CD4-positive, alpha-beta T cell (primary cell): ENCODE results near the gene SYT14. TPM values are rescaled to one million over a fixed set of nuclear protein-coding genes. Genes with fewer than 3 reads are reported as not detected.
"Not testable (repeated sequence)": the region's sequence is repeated elsewhere in the genome, so short reads cannot be mapped to it uniquely, and the experiment has no call there.

Experiments used
- ATAC-seq: fragments of 200-7000 bp; cut with Tn5 transposase; one replicate; pipeline ENCODE4 v1.10.0; 2022; ENCODE audit warnings: mild to moderate bottlenecking; ENCODE audit not compliant: poor library complexity
- CTCF ChIA-PET: fragments of 350-600 bp; sonication (Branson Sonifier 250); formaldehyde crosslinking; loops from one replicate; lab custom pipeline; 2021; ENCODE audit warnings: antibody characterized with exemption, inconsistent platforms; lab: Charles Lee
- POLR2A ChIA-PET: fragments of 350-600 bp; sonication (Branson Sonifier 250); formaldehyde crosslinking; loops from one replicate; lab custom pipeline; 2021; ENCODE audit warnings: antibody characterized with exemption, inconsistent platforms; lab: Charles Lee
- DNase-seq, 14 experiments: peaks; one replicate each; pipeline ENCODE4 v3.0.0-alpha.2; 2013 to 2020; ENCODE audit warnings: mixed read lengths in 2 of 14
- H3K27ac ChIP-seq, 2 donors: one replicate each; pipeline versions ENCODE4 v1.5.1 to v1.7.0; 2013; ENCODE audit warnings: low read length in 2 of 2, low read depth in 1 of 2, mild to moderate bottlenecking in 1 of 2
- H3K27me3 ChIP-seq, 2 experiments: 1 replicate in 1 of 2; 2 replicates in 1 of 2; pipeline versions ENCODE4 v1.6.1 to v1.7.0; 2013; ENCODE audit warnings: low read length in 2 of 2, control low read depth in 1 of 2, mild to moderate bottlenecking in 1 of 2, moderate library complexity in 1 of 2; ENCODE audit not compliant: insufficient read depth in 2 of 2, control insufficient read depth in 1 of 2
- H3K36me3 ChIP-seq: one replicate; pipeline ENCODE4 v1.6.1; 2013; ENCODE audit warnings: low read length, control low read depth; ENCODE audit not compliant: insufficient read depth
- H3K4me1 ChIP-seq: one replicate; pipeline ENCODE4 v1.6.1; 2013; ENCODE audit warnings: low read length, control low read depth; ENCODE audit not compliant: insufficient read depth
- H3K4me3 ChIP-seq: one replicate; pipeline ENCODE4 v1.5.1; 2013; ENCODE audit warnings: mild to moderate bottlenecking, low read length, moderate library complexity
- H3K9me3 ChIP-seq, 2 experiments: 1 replicate in 1 of 2; 2 replicates in 1 of 2; pipeline versions ENCODE4 v1.6.1 to v1.7.0; 2013; ENCODE audit warnings: low read length in 2 of 2, mild to moderate bottlenecking in 2 of 2, control low read depth in 1 of 2, moderate library complexity in 1 of 2; ENCODE audit not compliant: control insufficient read depth in 1 of 2, insufficient read depth in 1 of 2
- H3K27ac Mint-ChIP-seq: one replicate; pipeline ENCODE4 v1.8.0; 2020; ENCODE audit warnings: mixed read lengths
- H3K27me3 Mint-ChIP-seq: one replicate; pipeline ENCODE4 v1.8.0; 2021; ENCODE audit warnings: mixed read lengths
- H3K36me3 Mint-ChIP-seq: one replicate; pipeline ENCODE4 v1.8.0; 2021; ENCODE audit warnings: low read depth, mixed read lengths
- H3K4me1 Mint-ChIP-seq: one replicate; pipeline ENCODE4 v1.8.0; 2021; ENCODE audit warnings: low read depth, mixed read lengths
- H3K4me3 Mint-ChIP-seq: one replicate; pipeline ENCODE4 v1.8.0; 2020; ENCODE audit warnings: mild to moderate bottlenecking, mixed read lengths
- H3K9me3 Mint-ChIP-seq: one replicate; pipeline ENCODE4 v1.8.0; 2020; ENCODE audit warnings: mixed read lengths
- CTCF ChIP-seq: fragments of 200-600 bp; IDR thresholded peaks from one replicate; pipeline ENCODE4 v1.8.0; 2022; ENCODE audit warnings: antibody characterized with exemption, mild to moderate bottlenecking
- intact Hi-C, 2 experiments: fragments of 100-400 bp; cut with DNase I in 1 of 2; cut with micrococcal nuclease in 1 of 2; formaldehyde crosslinking; loops; one replicate each; pipeline versions ENCODE4 v1.15.1 to v1.9.0; 2023 to 2025; cut with DNase I, micrococcal nuclease
- total RNA-seq, 174 experiments: library from RNA in 2 of 174; stranded (reverse) in 2 of 174; gene quantifications; one replicate each; pipeline ENCODE4 v1.2.3 and lab custom pipeline; 2021 to 2026

The SYT14 gene
- total RNA-seq, 2 experiments from 2014 or later: not detected

- H3K4me3 Mint-ChIP-seq: no peak overlapping the region
- Histone ChIP-seq H3K27me3 (no peaks in the 10 kb centered on the region), H3K9me3 (no peaks in the 10 kb centered on the region), H3K4me3 (no peak overlapping the region), H3K27ac (no peak overlapping the region), H3K36me3 (no peaks in the 10 kb centered on the region), H3K4me1 (no peaks in the 10 kb centered on the region)
- no peaks in the 10 kb centered on the region for H3K9me3 Mint-ChIP-seq
- ChIA-PET CTCF (no interaction called here), POLR2A (no interaction called here)
- intact Hi-C loops: no loop called here
- no peak for TF ChIP-seq CTCF
- peaks cover 13% of the 10 kb centered on the region for H3K27me3 Mint-ChIP-seq
- H3K27ac Mint-ChIP-seq: no peak overlapping the region
- H3K36me3 Mint-ChIP-seq: no peaks in the 10 kb centered on the region
- ATAC-seq: no peak
- no peak for DNase-seq
- peaks cover 8% of the 10 kb centered on the region for H3K4me1 Mint-ChIP-seq
These were observed 37.3 kb upstream of the SYT14 start for GRCh38 chr1:209900734-209901133.

GRCh38 chr1:209901211-209901610 lies 36.8 kb upstream of the SYT14 start:
- no peak overlapping the region for H3K27ac ChIP-seq
- DNase-seq (no peak), ATAC-seq (no peak)
- peaks cover 4% of the 10 kb centered on the region for H3K4me1 Mint-ChIP-seq
- H3K4me3 Mint-ChIP-seq: no peak overlapping the region
- CTCF ChIA-PET: interaction anchor here (1.2 kb wide), 1 partner anchor 12 kb away, joined by 3 read pairs; no protein-coding TSS in a partner anchor
- no peaks in the 10 kb centered on the region for H3K36me3 Mint-ChIP-seq
- no peak overlapping the region for H3K27ac Mint-ChIP-seq
- no peaks in the 10 kb centered on the region for H3K36me3 ChIP-seq
- no peak overlapping the region for H3K4me3 ChIP-seq
- H3K27me3 ChIP-seq: no peaks in the 10 kb centered on the region
- H3K27me3 Mint-ChIP-seq: peaks cover 8% of the 10 kb centered on the region
- no peaks in the 10 kb centered on the region for H3K4me1 ChIP-seq
- H3K9me3 Mint-ChIP-seq: no peaks in the 10 kb centered on the region
- POLR2A ChIA-PET: no interaction called here
- H3K9me3 ChIP-seq: no peaks in the 10 kb centered on the region
- intact Hi-C loops: no loop called here
- TF ChIP-seq CTCF: no peak

- H3K4me1 Mint-ChIP-seq, H3K4me1 ChIP-seq, H3K4me3 Mint-ChIP-seq, H3K4me3 ChIP-seq, POLR2A ChIA-PET, H3K27ac ChIP-seq, H3K9me3 ChIP-seq, H3K36me3 Mint-ChIP-seq, H3K27ac Mint-ChIP-seq, H3K27me3 Mint-ChIP-seq, CTCF ChIA-PET, H3K36me3 ChIP-seq, ATAC-seq, intact Hi-C loops, DNase-seq, H3K27me3 ChIP-seq, H3K9me3 Mint-ChIP-seq: not testable (repeated sequence)
These were observed 33.2 kb upstream of the SYT14 start for GRCh38 chr1:209904774-209905173.

- Histone ChIP-seq H3K9me3 (peaks cover 0 to 4% of the 10 kb centered on the region in 2 experiments), H3K4me3 (no peak overlapping the region), H3K27ac (no peak overlapping the region), H3K36me3 (no peaks in the 10 kb centered on the region), H3K27me3 (no peaks in the 10 kb centered on the region), H3K4me1 (no peaks in the 10 kb centered on the region)
- ChIA-PET CTCF (no interaction called here), POLR2A (no interaction called here)
- no peaks in the 10 kb centered on the region for H3K4me1 Mint-ChIP-seq
- H3K9me3 Mint-ChIP-seq: peaks cover 5% of the 10 kb centered on the region
- no peaks in the 10 kb centered on the region for H3K27me3 Mint-ChIP-seq
- intact Hi-C loops: no loop called here
- ATAC-seq: no peak
- H3K27ac Mint-ChIP-seq: no peak overlapping the region
- H3K36me3 Mint-ChIP-seq: no peaks in the 10 kb centered on the region
- no peak overlapping the region for H3K4me3 Mint-ChIP-seq
- no peak for DNase-seq
- no peak for TF ChIP-seq CTCF
These were observed 26.3 kb upstream of the SYT14 start for GRCh38 chr1:209911746-209912145.
